Upper lobe of left lung (tissue), 6 donors: Measurements from ENCODE around the gene CADM1. TPM values are rescaled to one million over a fixed set of nuclear protein-coding genes. Genes with fewer than 3 reads are reported as not detected.

Source experiments
- ATAC-seq, 2 donors: fragments of 200-7000 bp; cut with Tn5 transposase; one replicate each; pipeline ENCODE4 v1.9.1; 2022; ENCODE audit warnings: mild to moderate bottlenecking in 2 of 2, moderate library complexity in 2 of 2; ENCODE audit not compliant: low FRiP score in 2 of 2
- DNase-seq, 2 donors: peaks; one replicate each; pipeline ENCODE4 v3.0.0-alpha.2; 2019 to 2020
- H3K27ac ChIP-seq, 4 donors: fragments of 200-600 bp; sonication (generic); one replicate each; pipeline ENCODE4 v1.5.1; 2016 to 2019
- H3K27me3 ChIP-seq, 4 donors: fragments of 200-600 bp; sonication (generic); one replicate each; pipeline ENCODE4 v1.5.1; 2017 to 2019
- H3K36me3 ChIP-seq, 4 donors: fragments of 200-600 bp; sonication (generic); one replicate each; pipeline ENCODE4 v1.5.1; 2016 to 2019
- H3K4me1 ChIP-seq, 4 donors: fragments of 200-600 bp; sonication (generic); one replicate each; pipeline ENCODE4 v1.5.1; 2018 to 2019
- H3K4me3 ChIP-seq, 4 donors: fragments of 200-600 bp; sonication (generic); one replicate each; pipeline ENCODE4 v1.5.1; 2017 to 2019; ENCODE audit warnings: mild to moderate bottlenecking in 2 of 4, moderate library complexity in 1 of 4
- H3K9me3 ChIP-seq, 4 donors: fragments of 200-600 bp; sonication (generic); one replicate each; pipeline ENCODE4 v1.5.1; 2018 to 2019
- CTCF ChIP-seq, 6 experiments: fragments of 450-650 bp in 4 of 6; fragments of 200-600 bp in 2 of 6; sonication (generic) in 2 of 6; IDR thresholded peaks; one replicate each; pipeline ENCODE4 v1.5.1; 2016 to 2019; ENCODE audit warnings: antibody characterized with exemption in 6 of 6
- EP300 ChIP-seq, 4 donors: sonication (generic); formaldehyde crosslinking; IDR thresholded peaks; one replicate each; pipeline ENCODE4 v1.5.1; 2017; ENCODE audit warnings: antibody characterized with exemption in 4 of 4, control low read depth in 2 of 4
- POLR2A ChIP-seq, 4 donors: fragments of 450-650 bp; IDR thresholded peaks; one replicate each; pipeline ENCODE4 v1.5.1; 2016 to 2017; ENCODE audit warnings: antibody characterized with exemption in 4 of 4, mild to moderate bottlenecking in 2 of 4
- POLR2AphosphoS5 ChIP-seq, 2 donors: sonication (generic); formaldehyde crosslinking; IDR thresholded peaks; one replicate each; pipeline ENCODE4 v1.5.1; 2017; ENCODE audit warnings: antibody characterized with exemption in 2 of 2
- WGBS, 2 donors: methylation state at CpG; one replicate each; pipeline ENCODE4 v1.1.5; 2017 to 2018; 5-methylcytosine and 5-hydroxymethylcytosine counted together
- total RNA-seq, 6 donors: library from RNA; depleted of rRNA in 4 of 6; stranded (reverse); fragments of >200 nt in 4 of 6; gene quantifications; one replicate each; pipeline versions ENCODE4 v1.1.0 to v1.2.1, GENCODE V29; 2016 to 2021
- donor health status: DM: no; HTN: no; CAD: no; lungs with moderate emphysema.
- donor health status: DM: no; HTN: yes; CAD: no; lungs with severe emphysema.

CADM1 gene
- total RNA-seq, 6 donors from 2014 or later = 69.9 to 212 (median 125) TPM

DNA sequence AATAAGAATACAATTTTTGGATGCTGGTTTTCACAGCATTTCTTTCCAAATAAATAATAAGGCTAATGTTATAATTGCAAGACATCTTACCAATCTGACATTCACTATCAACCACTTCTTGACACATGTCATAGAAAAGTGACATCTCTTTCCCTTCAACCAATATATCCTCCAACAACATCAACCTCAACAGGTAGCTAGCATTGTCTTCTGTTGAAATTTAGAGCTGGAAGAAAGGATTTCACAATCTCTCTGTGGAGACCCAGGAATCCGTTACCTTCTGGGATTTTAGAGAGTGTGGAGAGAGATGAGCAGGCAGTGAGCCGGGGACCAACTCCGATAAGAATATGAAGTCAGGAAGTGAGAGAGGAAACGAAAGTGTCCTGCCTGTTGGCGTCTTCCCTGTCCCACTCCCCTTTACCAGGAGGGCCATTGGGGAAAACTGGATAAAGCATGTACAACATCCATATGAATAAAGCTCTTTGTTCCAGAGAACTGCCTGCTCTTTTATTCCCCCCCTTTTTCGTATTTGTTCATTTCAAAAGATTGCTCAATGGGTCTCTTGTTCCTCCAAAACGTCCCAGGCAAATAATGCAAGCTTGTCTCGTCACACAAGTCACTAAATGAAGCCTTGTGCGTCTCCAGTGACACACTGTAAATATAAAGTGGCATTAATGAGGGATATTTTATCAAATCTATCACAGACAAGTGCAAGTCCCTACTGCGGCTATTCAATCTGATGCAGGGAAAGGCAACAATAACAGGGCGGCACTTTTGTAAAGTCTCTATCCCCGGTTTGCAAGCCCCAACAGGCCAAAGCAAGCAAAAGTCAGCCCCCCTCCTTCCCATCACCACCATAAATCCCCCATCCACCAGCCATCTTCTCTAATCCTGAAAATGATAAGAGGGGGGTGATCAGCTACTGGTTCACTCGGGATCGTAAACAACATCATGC, 3.4 kb downstream of the CADM1 start:
- no peak for DNase-seq
- H3K4me1 ChIP-seq = peaks cover 11 to 46% (median 35%) of the 10 kb centered on the region in 4 donors
- ATAC-seq = no peak
- TF ChIP-seq POLR2A (IDR thresholded peaks at IDR 0.05) (no peak), POLR2AphosphoS5 (IDR thresholded peaks at IDR 0.05) (no peak), CTCF (IDR thresholded peaks at IDR 0.05) (no peak)
- 24 to 42% methylated on average over 14 of the region's 14 CpGs for WGBS, 2 donors
- H3K4me3 ChIP-seq = peak overlapping the region in 3 of 4 donors; percentile 56 to 80 (median 76)
- no peaks in the 10 kb centered on the region for H3K27me3 ChIP-seq
- peak overlapping the region; percentile 5 to 59 (median 44) for H3K27ac ChIP-seq
- H3K9me3 ChIP-seq = no peaks in the 10 kb centered on the region
- no peaks in the 10 kb centered on the region for H3K36me3 ChIP-seq

GRCh38 chr11:115499891-115500290, 4.3 kb downstream of the CADM1 start:
- no peaks in the 10 kb centered on the region for H3K36me3 ChIP-seq
- H3K4me1 ChIP-seq = peaks cover 11 to 50% (median 33%) of the 10 kb centered on the region in 4 donors
- WGBS, 2 donors = 71 to 75% methylated on average over 2 of the region's 2 CpGs
- H3K9me3 ChIP-seq = no peaks in the 10 kb centered on the region
- no peak for TF ChIP-seq CTCF (IDR thresholded peaks at IDR 0.05)
- TF ChIP-seq EP300 (IDR thresholded peaks at IDR 0.05) = no peak
- TF ChIP-seq POLR2A (IDR thresholded peaks at IDR 0.05) = no peak
- TF ChIP-seq POLR2AphosphoS5 (IDR thresholded peaks at IDR 0.05) = no peak
- H3K27ac ChIP-seq = no peak overlapping the region
- H3K4me3 ChIP-seq = no peak overlapping the region
- DNase-seq (no peak), ATAC-seq (no peak)
- H3K27me3 ChIP-seq = no peaks in the 10 kb centered on the region

DNA sequence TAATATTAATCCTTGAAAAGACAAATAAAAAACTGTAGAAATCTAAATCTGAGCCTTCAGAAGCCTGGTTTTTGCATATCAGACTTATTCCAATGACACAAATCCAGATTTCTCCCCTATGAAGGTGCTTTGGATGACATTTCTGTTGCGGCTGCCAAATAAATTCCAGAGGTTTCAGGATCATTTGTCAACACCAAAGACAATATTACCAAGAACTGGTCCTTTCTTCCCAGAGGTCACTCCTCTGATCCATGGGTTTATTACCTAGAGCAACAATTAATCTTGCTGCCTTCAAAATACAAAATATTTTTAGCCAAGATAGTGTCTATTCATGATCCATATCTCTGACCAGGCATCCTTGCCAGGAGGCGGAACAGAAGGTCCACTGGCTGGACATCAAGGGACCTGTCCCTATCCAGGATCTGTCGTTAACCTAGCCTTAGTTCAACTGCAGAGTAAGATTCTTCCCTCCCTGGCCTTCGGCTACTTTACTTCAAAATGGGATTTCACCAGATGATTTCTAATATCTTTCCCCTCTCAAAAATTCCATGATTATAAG, 4.9 kb downstream of the CADM1 start:
- H3K9me3 ChIP-seq = no peaks in the 10 kb centered on the region
- TF ChIP-seq CTCF (IDR thresholded peaks at IDR 0.05) = no peak
- no peak for TF ChIP-seq POLR2A (IDR thresholded peaks at IDR 0.05)
- no peak for TF ChIP-seq EP300 (IDR thresholded peaks at IDR 0.05)
- TF ChIP-seq POLR2AphosphoS5 (IDR thresholded peaks at IDR 0.05) = no peak
- 79 to 87% methylated on average over 4 of the region's 4 CpGs for WGBS, 2 donors
- no peaks in the 10 kb centered on the region for H3K27me3 ChIP-seq
- no peak for ATAC-seq
- no peak overlapping the region for H3K4me3 ChIP-seq
- no peak for DNase-seq
- H3K36me3 ChIP-seq = no peaks in the 10 kb centered on the region
- H3K27ac ChIP-seq = no peak overlapping the region
- peaks cover 11 to 50% (median 32%) of the 10 kb centered on the region in 4 donors for H3K4me1 ChIP-seq

- Histone ChIP-seq H3K4me1 (peaks cover 9 to 41% (median 26%) of the 10 kb centered on the region in 4 donors), H3K9me3 (no peaks in the 10 kb centered on the region), H3K4me3 (no peak overlapping the region), H3K27me3 (no peaks in the 10 kb centered on the region), H3K36me3 (no peaks in the 10 kb centered on the region), H3K27ac (no peak overlapping the region)
- 70 to 82% methylated on average over 9 of the region's 9 CpGs for WGBS, 2 donors
- TF ChIP-seq POLR2AphosphoS5 (IDR thresholded peaks at IDR 0.05) (no peak), EP300 (IDR thresholded peaks at IDR 0.05) (no peak), POLR2A (IDR thresholded peaks at IDR 0.05) (no peak)
- DNase-seq = no peak
- no peak for ATAC-seq
These were observed 5.9 kb downstream of the CADM1 start for GRCh38 chr11:115498354-115498753.

- WGBS, 2 donors = 28 to 60% methylated on average over 2 of the region's 2 CpGs
- no peak for TF ChIP-seq CTCF (IDR thresholded peaks at IDR 0.05)
- TF ChIP-seq EP300 (IDR thresholded peaks at IDR 0.05) = no peak
- no peak for TF ChIP-seq POLR2A (IDR thresholded peaks at IDR 0.05)
- TF ChIP-seq POLR2AphosphoS5 (IDR thresholded peaks at IDR 0.05) = no peak
- Histone ChIP-seq H3K27ac (peak overlapping the region in 2 of 4 donors; percentile 4 to 28), H3K4me3 (no peak overlapping the region), H3K9me3 (no peaks in the 10 kb centered on the region), H3K4me1 (peaks cover 3 to 39% (median 16%) of the 10 kb centered on the region in 4 donors), H3K27me3 (no peaks in the 10 kb centered on the region), H3K36me3 (no peaks in the 10 kb centered on the region)
- ATAC-seq (no peak), DNase-seq (no peak)
These were observed 6.9 kb downstream of the CADM1 start for GRCh38 chr11:115497303-115497702.
